ENCODE measurements around the gene POMT2. TPM values are rescaled to one million over a fixed set of nuclear protein-coding genes. Genes with fewer than 3 reads are reported as not detected.

Gene POMT2
- total and polyA plus RNA-seq, 7 donors = 3.6 to 21.0 (median 15.6) TPM

DNA sequence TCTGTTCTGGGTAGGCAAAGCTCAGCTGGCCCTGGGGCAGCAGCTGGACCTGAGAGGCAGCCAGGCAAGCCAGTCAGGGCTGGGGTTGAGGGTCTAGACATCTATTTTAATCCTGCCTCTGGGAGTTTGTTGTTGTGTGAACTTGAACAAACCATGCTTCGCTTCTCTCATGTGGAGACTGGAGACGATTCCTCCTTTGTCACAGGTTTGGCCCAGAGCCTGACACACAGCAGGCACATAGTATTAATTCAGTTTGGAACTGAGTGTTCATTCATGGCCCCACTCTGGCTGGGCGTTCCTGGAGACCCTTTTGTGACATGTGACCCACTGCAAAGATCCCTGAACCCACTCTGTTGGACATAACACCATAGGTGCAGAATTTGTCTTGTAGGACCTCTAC lies 89.0 kb downstream of the POMT2 start:
- TF ChIP-seq EP300 (IDR thresholded peaks at IDR 0.05) = no peak
- no peak for TF ChIP-seq POLR2A (IDR thresholded peaks at IDR 0.05)
- no peak for TF ChIP-seq POLR2AphosphoS5 (IDR thresholded peaks at IDR 0.05)
- TF ChIP-seq, protein P1, sequence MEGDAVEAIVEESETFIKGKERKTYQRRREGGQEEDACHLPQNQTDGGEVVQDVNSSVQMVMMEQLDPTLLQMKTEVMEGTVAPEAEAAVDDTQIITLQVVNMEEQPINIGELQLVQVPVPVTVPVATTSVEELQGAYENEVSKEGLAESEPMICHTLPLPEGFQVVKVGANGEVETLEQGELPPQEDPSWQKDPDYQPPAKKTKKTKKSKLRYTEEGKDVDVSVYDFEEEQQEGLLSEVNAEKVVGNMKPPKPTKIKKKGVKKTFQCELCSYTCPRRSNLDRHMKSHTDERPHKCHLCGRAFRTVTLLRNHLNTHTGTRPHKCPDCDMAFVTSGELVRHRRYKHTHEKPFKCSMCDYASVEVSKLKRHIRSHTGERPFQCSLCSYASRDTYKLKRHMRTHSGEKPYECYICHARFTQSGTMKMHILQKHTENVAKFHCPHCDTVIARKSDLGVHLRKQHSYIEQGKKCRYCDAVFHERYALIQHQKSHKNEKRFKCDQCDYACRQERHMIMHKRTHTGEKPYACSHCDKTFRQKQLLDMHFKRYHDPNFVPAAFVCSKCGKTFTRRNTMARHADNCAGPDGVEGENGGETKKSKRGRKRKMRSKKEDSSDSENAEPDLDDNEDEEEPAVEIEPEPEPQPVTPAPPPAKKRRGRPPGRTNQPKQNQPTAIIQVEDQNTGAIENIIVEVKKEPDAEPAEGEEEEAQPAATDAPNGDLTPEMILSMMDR (IDR thresholded peaks at IDR 0.05) = no peak
- H3K4me1 ChIP-seq = no peaks in the 10 kb centered on the region
- no peaks in the 10 kb centered on the region for H3K36me3 ChIP-seq
- DNase-seq = no peak
- no peaks in the 10 kb centered on the region for H3K27me3 ChIP-seq
- no peak overlapping the region for H3K4me3 ChIP-seq
- intact Hi-C loops (cut with DNase I) = no loop called here
- peaks cover 0 to 2% (median 0%) of the 10 kb centered on the region in 4 donors for H3K9me3 ChIP-seq
- 82 to 84% methylated on average over 3 of the region's 3 CpGs for WGBS, 2 donors
- no peak overlapping the region for H3K27ac ChIP-seq

DNA sequence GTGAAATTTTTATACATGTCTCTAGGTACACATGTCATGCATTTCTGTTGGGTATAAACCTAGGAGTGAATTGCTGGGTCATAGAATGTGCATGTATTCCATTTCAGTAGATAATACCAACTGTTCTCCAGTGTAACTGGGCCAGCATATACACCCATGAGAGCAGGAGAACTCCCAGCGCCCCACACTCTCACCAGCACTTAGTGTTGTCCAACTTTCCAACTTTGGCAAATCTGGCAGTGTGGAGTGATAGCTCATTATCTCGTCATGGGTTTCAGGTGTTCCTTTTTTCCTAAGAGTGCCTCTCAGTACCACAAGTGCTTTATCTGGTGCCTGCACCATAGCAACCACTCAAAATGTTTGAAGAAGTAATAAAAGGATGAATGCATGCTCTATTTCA lies 89.8 kb downstream of the POMT2 start:
- TF ChIP-seq EP300 (IDR thresholded peaks at IDR 0.05) (no peak), POLR2A (IDR thresholded peaks at IDR 0.05) (no peak), POLR2AphosphoS5 (IDR thresholded peaks at IDR 0.05) (no peak)
- TF ChIP-seq, protein P1 (IDR thresholded peaks at IDR 0.05) = no peak
- no peak overlapping the region for H3K4me3 ChIP-seq
- WGBS, 2 donors = 90 to 93% methylated on average over 2 of the region's 2 CpGs
- H3K4me1 ChIP-seq = no peaks in the 10 kb centered on the region
- intact Hi-C loops (cut with DNase I) = no loop called here
- DNase-seq = no peak
- no peaks in the 10 kb centered on the region for H3K27me3 ChIP-seq
- H3K36me3 ChIP-seq = no peaks in the 10 kb centered on the region
- peaks cover 0 to 2% (median 0%) of the 10 kb centered on the region in 4 donors for H3K9me3 ChIP-seq
- H3K27ac ChIP-seq = no peak overlapping the region

DNA sequence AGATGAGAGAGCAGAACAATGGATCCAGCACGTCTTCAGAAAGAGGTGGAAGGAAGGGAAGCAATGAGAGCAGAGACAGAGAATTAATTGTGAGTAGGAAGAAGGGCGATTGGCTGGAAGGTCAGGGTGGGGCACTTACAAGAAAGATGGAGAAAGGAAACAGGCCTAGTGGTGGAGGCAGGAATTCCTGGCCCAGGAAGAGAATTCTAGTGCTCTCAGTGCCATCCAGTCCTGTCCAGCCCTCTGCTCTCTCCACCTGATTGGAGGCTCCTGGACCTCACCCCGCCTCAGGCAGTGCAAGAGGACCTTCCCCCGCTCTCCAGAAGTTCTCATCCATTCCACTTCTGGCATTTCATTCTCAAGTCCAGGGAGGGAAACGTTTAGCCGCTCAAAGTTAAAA lies 92.6 kb downstream of the POMT2 start:
- no peak for DNase-seq
- H3K27ac ChIP-seq = no peak overlapping the region
- WGBS, 2 donors = 81 to 82% methylated on average over 6 of the region's 6 CpGs
- intact Hi-C loops (cut with DNase I) = no loop called here
- H3K9me3 ChIP-seq = peaks cover 0 to 2% (median 0%) of the 10 kb centered on the region in 4 donors
- H3K27me3 ChIP-seq = no peaks in the 10 kb centered on the region
- TF ChIP-seq POLR2AphosphoS5 (IDR thresholded peaks at IDR 0.05) = no peak
- TF ChIP-seq POLR2A (IDR thresholded peaks at IDR 0.05) = no peak
- H3K4me3 ChIP-seq = no peak overlapping the region
- H3K4me1 ChIP-seq = no peaks in the 10 kb centered on the region
- H3K36me3 ChIP-seq = no peaks in the 10 kb centered on the region

DNA sequence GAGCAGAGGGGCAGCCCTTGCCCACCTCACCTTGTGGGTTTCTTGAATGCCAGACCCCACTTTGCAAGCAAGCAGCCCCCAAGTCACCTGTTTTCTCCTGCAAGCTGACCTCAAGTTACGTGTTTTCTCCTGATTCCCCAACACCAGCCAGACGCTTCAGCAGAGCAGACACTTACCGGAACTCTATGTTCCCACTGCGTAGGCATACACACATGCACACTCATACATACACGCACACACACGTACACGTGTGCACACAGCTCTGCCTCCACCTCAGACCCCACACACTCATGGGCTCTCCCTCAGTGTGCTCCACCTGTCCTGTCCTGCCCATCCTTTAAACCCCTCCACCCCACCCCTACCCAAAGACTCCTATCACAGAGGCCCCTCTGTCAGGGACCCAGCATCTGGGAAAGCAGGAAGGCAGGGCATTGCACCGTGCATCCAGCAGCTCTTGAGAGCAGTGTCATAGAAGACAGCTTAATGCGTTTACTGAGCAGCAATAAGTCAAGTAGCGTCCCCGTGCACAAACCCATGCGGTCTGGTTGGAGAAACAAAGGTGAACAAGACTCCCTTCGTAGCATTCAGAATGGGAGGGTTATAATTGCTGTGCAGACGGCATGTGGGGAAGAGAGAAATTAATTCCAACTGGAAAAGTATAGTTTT lies 94.7 kb downstream of the POMT2 start:
- intact Hi-C loops (cut with DNase I) = no loop called here
- H3K36me3 ChIP-seq = no peaks in the 10 kb centered on the region
- WGBS, 2 donors = 84 to 87% methylated on average over 14 of the region's 14 CpGs
- H3K4me3 ChIP-seq = no peak overlapping the region
- peaks cover 0 to 14% (median 0%) of the 10 kb centered on the region in 3 donors for H3K27me3 ChIP-seq
- no peaks in the 10 kb centered on the region for H3K4me1 ChIP-seq
- no peak for DNase-seq
- TF ChIP-seq POLR2A (IDR thresholded peaks at IDR 0.05) = no peak
- no peak for TF ChIP-seq POLR2AphosphoS5 (IDR thresholded peaks at IDR 0.05)
- TF ChIP-seq EP300 (IDR thresholded peaks at IDR 0.05) = no peak
- TF ChIP-seq, protein P1 (IDR thresholded peaks at IDR 0.05) = no peak
- no peak overlapping the region for H3K27ac ChIP-seq
- peaks cover 0 to 2% (median 0%) of the 10 kb centered on the region in 4 donors for H3K9me3 ChIP-seq

DNA sequence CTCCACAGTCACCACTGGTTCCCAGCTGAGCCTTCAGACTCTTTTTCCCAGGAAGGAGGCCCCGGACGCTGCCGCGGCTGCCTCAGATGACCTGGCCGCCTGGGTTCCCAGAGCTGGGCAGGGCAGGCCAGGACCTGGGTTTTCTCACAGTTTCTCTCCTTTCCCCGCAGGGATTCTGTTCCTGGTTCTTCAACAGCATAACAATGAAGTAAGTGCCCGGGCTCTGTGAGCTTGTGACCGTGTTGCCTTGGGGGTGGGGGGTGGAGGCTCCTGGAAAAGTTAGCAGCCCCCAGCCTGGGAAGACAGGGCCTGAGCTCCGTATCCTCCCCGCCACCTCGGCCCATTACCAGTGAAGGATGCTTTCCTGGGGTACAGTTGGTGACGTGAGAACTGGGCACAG lies 95.4 kb downstream of the POMT2 start:
- Histone ChIP-seq H3K36me3 (no peaks in the 10 kb centered on the region), H3K27me3 (peaks cover 0 to 17% (median 0%) of the 10 kb centered on the region in 3 donors), H3K9me3 (no peaks in the 10 kb centered on the region), H3K4me1 (no peaks in the 10 kb centered on the region), H3K27ac (no peak overlapping the region), H3K4me3 (no peak overlapping the region)
- intact Hi-C loops (cut with DNase I) = no loop called here
- WGBS, 2 donors = 86% methylated on average over 12 of the region's 12 CpGs
- no peak for DNase-seq
- TF ChIP-seq, protein P1 (IDR thresholded peaks at IDR 0.05) = no peak
- TF ChIP-seq EP300 (IDR thresholded peaks at IDR 0.05) (no peak), POLR2A (IDR thresholded peaks at IDR 0.05) (no peak), POLR2AphosphoS5 (IDR thresholded peaks at IDR 0.05) (no peak)

Small RNA genes lying within 50 kb of the gene (small RNA-seq; reads per million reads assigned to genes)
- gene MIR1260A = 0 reads per million in 3 donors

Other genes starting within 250 kb of the POMT2 start
- gene CIPC, start 222.6 kb downstream of the POMT2 start, total RNA-seq = 10 to 100 TPM; 59.7 to 96.1 (median 77.7) TPM
- gene CIPC, start 222.6 kb downstream of the POMT2 start, polyA plus RNA-seq = 10 to 100 TPM; 14.8 to 21.0 (median 18.0) TPM
- 1 to 10 TPM in 2 of 4 donors, under 1 TPM in 2; 0.49 to 1.9 (median 1.0) TPM for gene ZDHHC22, start 179.1 kb downstream of the POMT2 start, total RNA-seq
- under 1 TPM in 1 of 3 donors, not detected in 2; 0.67 TPM for gene ZDHHC22, start 179.1 kb downstream of the POMT2 start, polyA plus RNA-seq
- gene TMEM63C, start 139.1 kb downstream of the POMT2 start, total RNA-seq = 1 to 10 TPM in 3 of 4 donors, under 1 TPM in 1; 0.28 to 2.1 (median 1.2) TPM
- gene TMEM63C, start 139.1 kb downstream of the POMT2 start, polyA plus RNA-seq = 1 to 10 TPM; 1.8 to 6.5 (median 5.5) TPM
- gene NGB, start 49.7 kb downstream of the POMT2 start, total RNA-seq = 1 to 10 TPM; 3.5 to 10.0 (median 9.5) TPM
- gene NGB, start 49.7 kb downstream of the POMT2 start, polyA plus RNA-seq = 1 to 10 TPM in 1 of 3 donors, not detected in 2; 1.9 TPM
- gene GSTZ1, start 153 bp upstream of the POMT2 start, total RNA-seq = 10 to 100 TPM in 1 of 4 donors, 1 to 10 TPM in 3; 5.4 to 20.7 (median 9.7) TPM
- gene GSTZ1, start 153 bp upstream of the POMT2 start, polyA plus RNA-seq = 10 to 100 TPM; 37.0 to 42.6 (median 42.3) TPM
- gene TMED8, start 56.2 kb upstream of the POMT2 start, total RNA-seq = 10 to 100 TPM; 13.6 to 15.3 (median 14.7) TPM
- 1 to 10 TPM; 1.8 to 7.2 (median 3.7) TPM for gene TMED8, start 56.2 kb upstream of the POMT2 start, polyA plus RNA-seq
- under 1 TPM; 0.16 to 0.55 (median 0.31) TPM for gene SAMD15, start 56.5 kb upstream of the POMT2 start, total RNA-seq
- gene SAMD15, start 56.5 kb upstream of the POMT2 start, polyA plus RNA-seq = under 1 TPM in 2 of 3 donors, not detected in 1; 0.23 to 0.36 TPM
- 1 to 10 TPM in 1 of 4 donors, under 1 TPM in 1, not detected in 2; 0.82 to 4.7 TPM for gene NOXRED1, start 102.6 kb upstream of the POMT2 start, total RNA-seq
- gene NOXRED1, start 102.6 kb upstream of the POMT2 start, polyA plus RNA-seq = under 1 TPM in 1 of 3 donors, not detected in 2; 0.19 TPM
- 10 to 100 TPM; 18.0 to 24.3 (median 22.8) TPM for gene VIPAS39, start 136.7 kb upstream of the POMT2 start, total RNA-seq
- 10 to 100 TPM; 12.0 to 14.6 (median 12.9) TPM for gene VIPAS39, start 136.7 kb upstream of the POMT2 start, polyA plus RNA-seq
- 100 to 1,000 TPM in 3 of 4 donors, 10 to 100 TPM in 1; 98.5 to 120 (median 104) TPM for gene AHSA1, start 137.2 kb upstream of the POMT2 start, total RNA-seq
- 100 to 1,000 TPM in 2 of 3 donors, 10 to 100 TPM in 1; 82.3 to 114 (median 100) TPM for gene AHSA1, start 137.2 kb upstream of the POMT2 start, polyA plus RNA-seq
- 1 to 10 TPM in 1 of 4 donors, under 1 TPM in 2, not detected in 1; 0.33 to 1.1 (median 0.36) TPM for gene ISM2, start 177.9 kb upstream of the POMT2 start, total RNA-seq
- under 1 TPM in 1 of 3 donors, not detected in 2; 0.45 TPM for gene ISM2, start 177.9 kb upstream of the POMT2 start, polyA plus RNA-seq